Astrocyte of the spinal cord (primary cell): ENCODE measurements around the gene TUBB3.

ENCODE experiments used
- DNase-seq: peaks from one replicate; pipeline ENCODE4 v3.0.0; 2011; ENCODE audit warnings: low read depth, low spot score
- H3K4me3 ChIP-seq: 2 replicates; pipeline ENCODE4 v1.5.1; 2011; ENCODE audit warnings: low read depth, mild to moderate bottlenecking, low read length, moderate library complexity
- in situ Hi-C: cut with HindIII; loops from 2 replicates; pipeline ENCODE4 v1.10.0; 2017; ENCODE audit warnings: low sequenced_read_pairs
- TF ChIP-seq, protein P1 (sequence below): IDR thresholded peaks from 2 replicates; pipeline ENCODE4 v1.5.1; 2012; ENCODE audit warnings: low read depth, mild to moderate bottlenecking, low read length, inconsistent platforms

Gene TUBB3

DNA sequence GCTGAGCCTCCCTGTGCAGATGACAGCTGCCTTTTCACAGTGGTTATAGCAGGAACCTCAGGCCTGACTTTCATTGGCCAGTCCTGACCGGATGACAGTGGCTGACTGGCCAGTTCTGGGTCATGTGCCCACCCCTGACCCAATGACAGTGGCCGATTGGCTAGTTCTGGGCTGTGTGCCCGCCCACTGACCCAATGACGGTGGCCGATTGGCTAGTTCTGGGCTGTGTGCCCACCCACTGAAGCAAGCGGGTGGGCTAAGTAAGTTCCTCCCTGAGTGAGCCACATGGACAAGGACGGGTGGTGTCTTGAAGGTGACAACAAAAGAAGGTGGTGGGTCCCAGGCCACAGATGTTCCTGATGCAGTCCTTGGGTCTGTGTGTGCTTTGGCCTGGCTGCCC is 34.9 kb downstream of the TUBB3 start:
- peak; percentile 7 for DNase-seq
- H3K4me3 ChIP-seq, result no peak overlapping the region
- TF ChIP-seq, protein P1, sequence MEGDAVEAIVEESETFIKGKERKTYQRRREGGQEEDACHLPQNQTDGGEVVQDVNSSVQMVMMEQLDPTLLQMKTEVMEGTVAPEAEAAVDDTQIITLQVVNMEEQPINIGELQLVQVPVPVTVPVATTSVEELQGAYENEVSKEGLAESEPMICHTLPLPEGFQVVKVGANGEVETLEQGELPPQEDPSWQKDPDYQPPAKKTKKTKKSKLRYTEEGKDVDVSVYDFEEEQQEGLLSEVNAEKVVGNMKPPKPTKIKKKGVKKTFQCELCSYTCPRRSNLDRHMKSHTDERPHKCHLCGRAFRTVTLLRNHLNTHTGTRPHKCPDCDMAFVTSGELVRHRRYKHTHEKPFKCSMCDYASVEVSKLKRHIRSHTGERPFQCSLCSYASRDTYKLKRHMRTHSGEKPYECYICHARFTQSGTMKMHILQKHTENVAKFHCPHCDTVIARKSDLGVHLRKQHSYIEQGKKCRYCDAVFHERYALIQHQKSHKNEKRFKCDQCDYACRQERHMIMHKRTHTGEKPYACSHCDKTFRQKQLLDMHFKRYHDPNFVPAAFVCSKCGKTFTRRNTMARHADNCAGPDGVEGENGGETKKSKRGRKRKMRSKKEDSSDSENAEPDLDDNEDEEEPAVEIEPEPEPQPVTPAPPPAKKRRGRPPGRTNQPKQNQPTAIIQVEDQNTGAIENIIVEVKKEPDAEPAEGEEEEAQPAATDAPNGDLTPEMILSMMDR, result no peak
- in situ Hi-C loops, result no loop called here

DNA sequence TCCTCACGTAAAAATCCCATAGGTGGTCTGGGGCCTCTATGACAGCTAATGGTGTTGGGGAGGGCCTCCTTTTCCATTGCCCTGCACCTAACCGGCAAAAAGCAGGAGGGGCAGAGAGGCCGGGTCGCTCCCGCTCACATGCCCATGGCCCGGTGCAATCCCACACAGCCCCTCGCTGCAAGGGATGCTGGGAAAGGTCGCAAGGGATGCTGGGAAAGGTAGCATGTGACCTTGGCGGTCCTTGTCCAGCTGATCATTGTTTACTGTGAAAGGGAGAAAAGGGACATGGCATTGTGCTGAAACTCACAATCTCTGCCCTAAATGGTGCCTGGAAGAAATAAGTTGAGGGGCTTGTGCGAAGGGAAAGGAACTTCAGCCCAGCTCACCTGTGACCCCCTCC is 35.5 kb downstream of the TUBB3 start:
- TF ChIP-seq, protein P1, result no peak
- DNase-seq, result no peak
- no peak overlapping the region for H3K4me3 ChIP-seq
- in situ Hi-C loops, result no loop called here

DNA sequence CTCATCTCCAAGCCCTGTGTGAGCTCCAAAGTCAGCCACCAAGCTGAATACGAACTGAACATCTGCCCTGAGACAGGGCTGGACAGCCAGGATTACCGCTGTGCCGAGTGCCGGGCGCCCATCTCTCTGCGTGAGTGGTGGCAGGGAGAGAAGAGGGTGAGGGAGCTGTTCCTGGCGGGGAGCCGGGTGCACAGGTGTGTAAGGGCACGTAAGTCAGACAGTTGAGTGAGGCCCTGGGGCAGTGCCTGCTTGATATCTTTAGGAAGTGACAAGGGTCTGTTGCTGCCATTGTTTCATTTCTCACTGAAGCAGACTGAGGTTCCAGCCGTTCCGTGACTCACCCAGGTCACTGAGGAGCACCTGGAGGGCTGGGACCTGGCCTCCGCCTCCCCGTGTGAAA is 37.8 kb downstream of the TUBB3 start:
- TF ChIP-seq, protein P1, result no peak
- in situ Hi-C loops, result no loop called here
- DNase-seq, result no peak
- H3K4me3 ChIP-seq, result no peak overlapping the region

DNA sequence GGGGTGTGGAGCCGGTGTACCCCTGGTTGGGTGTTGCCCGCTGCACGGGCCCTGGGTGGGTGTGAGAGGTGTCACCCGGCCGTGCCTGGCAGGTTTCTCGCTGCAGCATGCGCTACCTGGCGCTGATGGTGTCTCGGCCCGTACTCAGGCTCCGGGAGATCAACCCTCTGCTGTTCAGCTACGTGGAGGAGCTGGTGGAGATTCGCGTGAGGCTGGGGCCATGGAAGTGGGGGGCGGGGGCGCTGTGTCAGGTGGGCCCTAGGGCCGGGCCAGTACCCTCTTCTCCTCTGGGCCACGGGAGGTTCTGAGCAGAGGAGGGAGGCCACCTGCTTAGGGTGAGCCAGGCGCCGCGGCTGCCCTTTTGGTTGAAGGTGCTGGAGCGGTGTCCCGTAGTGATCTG is 38.8 kb downstream of the TUBB3 start:
- DNase-seq, result no peak
- TF ChIP-seq, protein P1, result no peak
- in situ Hi-C loops, result no loop called here
- H3K4me3 ChIP-seq, result no peak overlapping the region

DNA sequence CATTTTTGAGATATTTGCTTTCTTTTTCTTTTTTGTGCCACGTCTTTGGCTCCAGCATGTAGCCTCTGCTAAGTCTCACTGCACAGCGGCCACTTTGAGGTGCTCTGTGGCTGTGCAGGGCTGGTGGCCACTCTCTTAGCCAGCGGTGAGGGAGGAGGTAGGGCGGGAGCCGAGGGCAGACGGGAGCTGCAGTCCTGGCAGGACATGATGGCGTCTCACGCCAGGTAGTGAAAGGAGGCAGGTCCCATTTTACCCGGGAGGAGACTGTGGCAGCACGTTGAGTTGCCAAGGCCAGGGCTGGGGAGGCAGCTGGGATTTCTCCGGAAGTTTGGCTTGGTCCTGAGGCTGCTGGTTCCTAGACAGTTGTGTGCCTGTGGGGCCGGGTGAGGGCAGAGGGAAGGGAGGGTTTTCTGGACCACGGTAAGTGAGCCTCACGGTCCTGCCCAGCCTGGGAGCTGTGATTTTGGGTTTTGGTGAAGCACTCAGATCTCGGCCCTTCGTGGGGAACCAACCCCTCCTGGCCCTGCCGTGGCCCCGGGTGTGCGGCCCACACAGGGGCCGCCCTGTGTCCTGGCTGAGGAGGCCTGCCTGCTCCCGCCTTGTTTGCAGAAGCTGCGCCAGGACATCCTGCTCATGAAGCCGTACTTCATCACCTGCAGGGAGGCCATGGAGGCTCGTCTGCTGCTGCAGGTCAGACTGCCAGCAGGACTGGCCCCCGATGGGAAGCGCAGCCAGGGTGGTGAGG is 39.8 kb downstream of the TUBB3 start:
- TF ChIP-seq, protein P1, result no peak
- no peak overlapping the region for H3K4me3 ChIP-seq
- in situ Hi-C loops, result no loop called here
- DNase-seq, result no peak

DNA sequence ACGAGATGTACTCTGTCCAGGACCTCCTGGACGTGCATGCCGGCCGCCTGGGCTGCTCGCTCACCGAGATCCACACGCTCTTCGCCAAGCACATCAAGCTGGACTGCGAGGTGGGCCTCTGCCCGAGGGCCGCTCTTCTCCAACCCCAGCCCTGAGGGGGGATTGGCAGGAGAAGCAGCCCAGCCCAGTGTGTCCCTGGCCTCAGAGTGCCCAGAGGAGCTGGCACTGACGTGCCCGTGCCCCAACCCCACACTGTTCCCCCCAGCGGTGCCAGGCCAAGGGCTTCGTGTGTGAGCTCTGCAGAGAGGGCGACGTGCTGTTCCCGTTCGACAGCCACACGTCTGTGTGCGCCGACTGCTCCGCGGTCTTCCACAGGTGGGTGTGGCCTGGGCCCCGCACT is 41.1 kb downstream of the TUBB3 start:
- DNase-seq, result no peak
- H3K4me3 ChIP-seq, result no peak overlapping the region
- TF ChIP-seq, protein P1, result no peak
- in situ Hi-C loops, result no loop called here
